Muscle layer of duodenum (tissue), 2 donors: ENCODE results near the gene PITX3.

ENCODE experiments used
- H3K27ac ChIP-seq: one replicate; pipeline ENCODE4 v1.7.0; 2013; ENCODE audit warnings: mild to moderate bottlenecking, low read length
- H3K27me3 ChIP-seq: one replicate; pipeline ENCODE4 v1.7.0; 2013; ENCODE audit warnings: low read depth, mild to moderate bottlenecking, control low read depth, low read length
- H3K36me3 ChIP-seq, 2 donors: one replicate each; pipeline ENCODE4 v1.7.0; 2013; ENCODE audit warnings: low read length in 2 of 2, control low read depth in 1 of 2, mild to moderate bottlenecking in 1 of 2; ENCODE audit not compliant: insufficient read depth in 2 of 2, control insufficient read depth in 1 of 2
- H3K4me1 ChIP-seq, 2 donors: one replicate each; pipeline ENCODE4 v1.7.0; 2013; ENCODE audit warnings: low read length in 2 of 2, mild to moderate bottlenecking in 2 of 2, control low read depth in 1 of 2, moderate library complexity in 1 of 2; ENCODE audit not compliant: insufficient read depth in 2 of 2, control insufficient read depth in 1 of 2
- H3K4me3 ChIP-seq, 2 donors: one replicate each; pipeline ENCODE4 v1.7.0; 2013; ENCODE audit warnings: low read length in 2 of 2, low read depth in 1 of 2, mild to moderate bottlenecking in 1 of 2
- H3K9me3 ChIP-seq, 2 donors: one replicate each; pipeline ENCODE4 v1.7.0; 2013; ENCODE audit warnings: low read length in 2 of 2, control low read depth in 1 of 2, mild to moderate bottlenecking in 1 of 2; ENCODE audit not compliant: control insufficient read depth in 1 of 2
- donor health status: healthy.

The PITX3 gene

GRCh38 chr10:102280397-102281101, 39.2 kb upstream of the PITX3 start:
- H3K27ac ChIP-seq, result no peak overlapping the region
- H3K4me1 ChIP-seq, result peaks cover 7 to 22% of the 10 kb centered on the region in 2 donors
- H3K36me3 ChIP-seq, result no peaks in the 10 kb centered on the region
- no peaks in the 10 kb centered on the region for H3K9me3 ChIP-seq
- H3K27me3 ChIP-seq, result no peaks in the 10 kb centered on the region
- no peak overlapping the region for H3K4me3 ChIP-seq

GRCh38 chr10:102279104-102279503, 37.8 kb upstream of the PITX3 start:
- no peaks in the 10 kb centered on the region for H3K36me3 ChIP-seq
- H3K9me3 ChIP-seq, result no peaks in the 10 kb centered on the region
- peaks cover 7 to 22% of the 10 kb centered on the region in 2 donors for H3K4me1 ChIP-seq
- no peak overlapping the region for H3K4me3 ChIP-seq
- no peak overlapping the region for H3K27ac ChIP-seq
- no peaks in the 10 kb centered on the region for H3K27me3 ChIP-seq

- Histone ChIP-seq H3K36me3 (no peaks in the 10 kb centered on the region), H3K27me3 (no peaks in the 10 kb centered on the region), H3K27ac (no peak overlapping the region), H3K4me1 (peaks cover 3 to 5% of the 10 kb centered on the region in 2 donors), H3K4me3 (no peak overlapping the region), H3K9me3 (no peaks in the 10 kb centered on the region)
Measured at GRCh38 chr10:102275343-102275742, 34.0 kb upstream of the PITX3 start.

- Histone ChIP-seq H3K4me3 (no peak overlapping the region), H3K27me3 (no peaks in the 10 kb centered on the region), H3K9me3 (no peaks in the 10 kb centered on the region), H3K27ac (no peak overlapping the region), H3K36me3 (no peaks in the 10 kb centered on the region), H3K4me1 (peaks cover 0 to 2% of the 10 kb centered on the region in 2 donors)
Measured at GRCh38 chr10:102274062-102274461, 32.8 kb upstream of the PITX3 start.

- H3K27ac ChIP-seq, result no peak overlapping the region
- peaks cover 0 to 6% of the 10 kb centered on the region in 2 donors for H3K36me3 ChIP-seq
- H3K4me1 ChIP-seq, result peaks cover 14 to 15% of the 10 kb centered on the region in 2 donors
- H3K9me3 ChIP-seq, result no peaks in the 10 kb centered on the region
- H3K27me3 ChIP-seq, result no peaks in the 10 kb centered on the region
- no peak overlapping the region for H3K4me3 ChIP-seq
Measured at GRCh38 chr10:102269017-102269416, 27.7 kb upstream of the PITX3 start.

GRCh38 chr10:102268375-102268888, 27.1 kb upstream of the PITX3 start:
- Histone ChIP-seq H3K4me3 (no peak overlapping the region), H3K27me3 (no peaks in the 10 kb centered on the region), H3K9me3 (no peaks in the 10 kb centered on the region), H3K4me1 (peaks cover 14 to 15% of the 10 kb centered on the region in 2 donors), H3K27ac (no peak overlapping the region), H3K36me3 (peaks cover 0 to 6% of the 10 kb centered on the region in 2 donors)

GRCh38 chr10:102267748-102268147, 26.4 kb upstream of the PITX3 start:
- H3K4me1 ChIP-seq, result peaks cover 14 to 18% of the 10 kb centered on the region in 2 donors
- H3K27me3 ChIP-seq, result no peaks in the 10 kb centered on the region
- H3K36me3 ChIP-seq, result peaks cover 0 to 6% of the 10 kb centered on the region in 2 donors
- H3K27ac ChIP-seq, result no peak overlapping the region
- no peak overlapping the region for H3K4me3 ChIP-seq
- no peaks in the 10 kb centered on the region for H3K9me3 ChIP-seq

- peaks cover 14 to 28% of the 10 kb centered on the region in 2 donors for H3K4me1 ChIP-seq
- H3K27me3 ChIP-seq, result no peaks in the 10 kb centered on the region
- no peak overlapping the region for H3K27ac ChIP-seq
- H3K9me3 ChIP-seq, result no peaks in the 10 kb centered on the region
- no peak overlapping the region for H3K4me3 ChIP-seq
- H3K36me3 ChIP-seq, result peaks cover 0 to 11% of the 10 kb centered on the region in 2 donors
Measured at GRCh38 chr10:102266670-102267069, 25.4 kb upstream of the PITX3 start.

- no peak overlapping the region for H3K4me3 ChIP-seq
- peaks cover 14 to 30% of the 10 kb centered on the region in 2 donors for H3K4me1 ChIP-seq
- no peak overlapping the region for H3K27ac ChIP-seq
- H3K9me3 ChIP-seq, result no peaks in the 10 kb centered on the region
- no peaks in the 10 kb centered on the region for H3K27me3 ChIP-seq
- H3K36me3 ChIP-seq, result peaks cover 10 to 27% of the 10 kb centered on the region in 2 donors
Measured at GRCh38 chr10:102264371-102264770, 23.1 kb upstream of the PITX3 start.

GRCh38 chr10:102262744-102263370, 21.5 kb upstream of the PITX3 start:
- Histone ChIP-seq H3K27me3 (no peaks in the 10 kb centered on the region), H3K4me3 (no peak overlapping the region), H3K36me3 (peaks cover 15 to 33% of the 10 kb centered on the region in 2 donors), H3K9me3 (no peaks in the 10 kb centered on the region), H3K4me1 (peaks cover under 1 to 20% of the 10 kb centered on the region in 2 donors), H3K27ac (no peak overlapping the region)

- peaks cover 0 to 14% of the 10 kb centered on the region in 2 donors for H3K4me1 ChIP-seq
- H3K36me3 ChIP-seq, result peaks cover 15 to 33% of the 10 kb centered on the region in 2 donors
- H3K27me3 ChIP-seq, result no peaks in the 10 kb centered on the region
- H3K27ac ChIP-seq, result no peak overlapping the region
- H3K4me3 ChIP-seq, result no peak overlapping the region
- H3K9me3 ChIP-seq, result no peaks in the 10 kb centered on the region
Measured at GRCh38 chr10:102261842-102262241, 20.5 kb upstream of the PITX3 start.
